Epithelial cell of esophagus (primary cell): ENCODE measurements around the gene MOCS1.

Source experiments
- DNase-seq: peaks from one replicate; pipeline ENCODE4 v3.0.0; 2010; ENCODE audit warnings: low read depth
- H3K4me3 ChIP-seq: 2 replicates; pipeline ENCODE4 v1.5.1; 2011; ENCODE audit warnings: mild to moderate bottlenecking, low read length, control low read depth
- TF ChIP-seq, protein P1 (sequence below): IDR thresholded peaks from 2 replicates; pipeline ENCODE4 v1.5.1; 2011; ENCODE audit warnings: low read depth, mild to moderate bottlenecking, low read length, control low read depth, inconsistent platforms; ENCODE audit not compliant: insufficient read depth; ENCODE audit errors: missing control alignments

MOCS1 gene

DNA sequence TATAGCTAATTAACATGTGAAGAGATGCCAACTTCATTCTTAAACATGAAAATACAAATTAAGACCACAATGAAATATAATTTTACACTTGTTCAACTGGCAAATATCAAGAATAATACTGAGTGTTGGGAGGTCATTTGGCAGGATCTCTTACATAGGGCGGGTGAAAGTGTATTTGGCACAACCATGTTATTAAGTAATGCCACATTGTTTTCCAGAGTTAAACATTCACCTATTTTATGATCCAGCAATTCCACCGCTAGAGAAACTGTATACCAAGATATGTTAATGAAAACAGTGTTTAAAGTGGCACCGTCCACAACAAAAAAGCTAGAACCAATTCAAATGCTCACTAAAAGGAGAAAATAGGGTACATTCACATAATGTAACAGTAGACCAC, 14.1 kb downstream of the MOCS1 start:
- TF ChIP-seq, protein P1, sequence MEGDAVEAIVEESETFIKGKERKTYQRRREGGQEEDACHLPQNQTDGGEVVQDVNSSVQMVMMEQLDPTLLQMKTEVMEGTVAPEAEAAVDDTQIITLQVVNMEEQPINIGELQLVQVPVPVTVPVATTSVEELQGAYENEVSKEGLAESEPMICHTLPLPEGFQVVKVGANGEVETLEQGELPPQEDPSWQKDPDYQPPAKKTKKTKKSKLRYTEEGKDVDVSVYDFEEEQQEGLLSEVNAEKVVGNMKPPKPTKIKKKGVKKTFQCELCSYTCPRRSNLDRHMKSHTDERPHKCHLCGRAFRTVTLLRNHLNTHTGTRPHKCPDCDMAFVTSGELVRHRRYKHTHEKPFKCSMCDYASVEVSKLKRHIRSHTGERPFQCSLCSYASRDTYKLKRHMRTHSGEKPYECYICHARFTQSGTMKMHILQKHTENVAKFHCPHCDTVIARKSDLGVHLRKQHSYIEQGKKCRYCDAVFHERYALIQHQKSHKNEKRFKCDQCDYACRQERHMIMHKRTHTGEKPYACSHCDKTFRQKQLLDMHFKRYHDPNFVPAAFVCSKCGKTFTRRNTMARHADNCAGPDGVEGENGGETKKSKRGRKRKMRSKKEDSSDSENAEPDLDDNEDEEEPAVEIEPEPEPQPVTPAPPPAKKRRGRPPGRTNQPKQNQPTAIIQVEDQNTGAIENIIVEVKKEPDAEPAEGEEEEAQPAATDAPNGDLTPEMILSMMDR: no peak
- no peak for DNase-seq
- no peak overlapping the region for H3K4me3 ChIP-seq

DNA sequence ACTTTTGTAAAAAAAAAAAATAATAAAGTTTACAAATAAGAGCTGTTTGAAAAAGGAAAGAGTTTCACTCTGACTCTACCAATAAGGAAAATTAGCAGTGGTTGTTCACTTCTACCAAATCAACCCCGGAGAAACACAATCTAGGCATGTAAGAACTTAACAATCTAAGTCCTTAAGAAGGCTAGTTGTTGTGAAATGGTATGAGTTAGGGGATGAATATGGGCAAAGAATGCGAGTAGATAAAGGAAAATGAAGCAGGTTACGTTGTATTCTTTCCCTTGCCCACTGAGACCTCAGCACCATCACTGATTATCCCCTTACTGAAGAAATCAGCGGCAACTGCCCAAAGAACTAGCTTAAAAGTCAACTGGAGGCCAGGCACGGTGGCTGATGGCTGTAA, 15.4 kb downstream of the MOCS1 start:
- DNase-seq: no peak

DNA sequence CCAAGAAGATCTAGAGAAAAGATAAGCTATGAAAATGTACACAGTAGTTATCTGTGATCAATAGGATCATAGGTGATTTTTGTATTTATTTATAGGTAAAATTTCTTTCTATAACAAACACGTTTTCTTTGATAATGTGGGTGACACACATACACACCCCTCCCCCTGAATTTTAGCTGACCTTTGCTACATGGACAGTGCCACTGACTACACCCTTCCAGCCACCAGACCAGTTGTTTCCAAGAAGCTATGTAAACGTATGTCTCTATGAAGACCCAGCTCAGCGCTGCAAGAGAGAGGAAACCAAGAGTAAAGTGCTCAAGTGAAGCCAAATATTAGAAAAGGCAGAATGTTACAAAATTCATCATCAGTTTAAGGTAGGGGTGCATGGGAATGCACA, 16.3 kb downstream of the MOCS1 start:
- H3K4me3 ChIP-seq: no peak overlapping the region
- TF ChIP-seq, protein P1: no peak
- DNase-seq: no peak

More for the DNA sequence above, 15.4 kb downstream of the MOCS1 start:
- TF ChIP-seq, protein P1: no peak
- H3K4me3 ChIP-seq: no peak overlapping the region

DNA sequence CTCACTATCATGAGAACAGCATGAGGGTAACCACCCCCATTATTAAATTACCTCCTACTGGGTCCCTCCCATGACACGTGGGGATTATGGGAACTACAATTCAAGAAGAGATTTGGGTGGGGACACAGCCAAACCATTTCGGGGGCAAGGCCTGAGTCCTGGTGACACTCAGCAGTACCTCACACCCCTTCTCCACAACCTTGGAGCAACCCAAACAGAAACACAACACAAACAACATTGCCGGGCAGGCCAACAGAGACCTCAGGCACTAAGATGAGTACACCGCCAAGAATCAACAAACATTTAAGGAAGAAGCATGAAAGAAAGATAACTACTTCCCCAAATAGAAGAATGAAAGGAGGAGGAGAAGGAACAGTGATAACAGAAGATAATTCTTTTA, 16.9 kb downstream of the MOCS1 start:
- TF ChIP-seq, protein P1: no peak
- DNase-seq: no peak
- no peak overlapping the region for H3K4me3 ChIP-seq

DNA sequence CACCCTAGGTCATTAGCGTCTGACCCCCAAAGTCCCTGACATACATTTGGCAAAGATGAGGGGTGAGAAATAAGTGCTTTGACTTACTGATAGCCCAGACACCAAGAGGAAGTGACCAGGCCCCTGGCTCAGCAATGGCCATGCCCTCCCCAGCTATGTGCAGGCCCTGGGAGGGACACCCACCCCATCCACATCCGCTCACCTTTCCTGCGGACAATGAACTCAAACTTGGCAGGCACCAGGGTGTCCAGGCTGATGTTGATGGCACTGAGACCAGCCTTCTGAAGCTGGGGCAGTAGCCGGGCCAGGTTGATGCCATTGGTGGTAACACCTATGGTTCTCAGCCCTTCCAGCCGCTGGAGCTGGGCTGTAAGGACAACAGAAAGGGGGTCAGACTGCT, 18.4 kb downstream of the MOCS1 start:
- DNase-seq: no peak
- no peak overlapping the region for H3K4me3 ChIP-seq
- TF ChIP-seq, protein P1: no peak

DNA sequence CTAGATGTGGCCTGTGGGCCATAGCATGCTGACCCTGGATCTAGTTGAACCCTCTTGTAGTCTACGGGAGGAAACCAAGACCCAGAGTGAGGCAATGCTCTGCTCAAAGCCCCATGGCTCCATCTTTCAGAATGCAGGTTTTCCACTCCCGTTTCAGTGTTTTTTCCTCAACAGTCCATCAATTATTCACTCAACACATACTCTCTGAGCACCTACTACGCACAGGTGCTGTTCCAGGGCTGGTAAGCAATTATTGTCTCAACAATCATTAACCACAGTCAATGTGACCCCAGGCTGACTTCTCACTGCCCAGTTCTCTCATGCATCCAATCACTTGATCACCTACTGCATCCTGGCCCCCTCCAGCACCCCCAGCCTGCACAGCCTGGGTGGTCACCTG, 20.0 kb downstream of the MOCS1 start:
- DNase-seq: no peak
- TF ChIP-seq, protein P1: no peak
- H3K4me3 ChIP-seq: no peak overlapping the region

DNA sequence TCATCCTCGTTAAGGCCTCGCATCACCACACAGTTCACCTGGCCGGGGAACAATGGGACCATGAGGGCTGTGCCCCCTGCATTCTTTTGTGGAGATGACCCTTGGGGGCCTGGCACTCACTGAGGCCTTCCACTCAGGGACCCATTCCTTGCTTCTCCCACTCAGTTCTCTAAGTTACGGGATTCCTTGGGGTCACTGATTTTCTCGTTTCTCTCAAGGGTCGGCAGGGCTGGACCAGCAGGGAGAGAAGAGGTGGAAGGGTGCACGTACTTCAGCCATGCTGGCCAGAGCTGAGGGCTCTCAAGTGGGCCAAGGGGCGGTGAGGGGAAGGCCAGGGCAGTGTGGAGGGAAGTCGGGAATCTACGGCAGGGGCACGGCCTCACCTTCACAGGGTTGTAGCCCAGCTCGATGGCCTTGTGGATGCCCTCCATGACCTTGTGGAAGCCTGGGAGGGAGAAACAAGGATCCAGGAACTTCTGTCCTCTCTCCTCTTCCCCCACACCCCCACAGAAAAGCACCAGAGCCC, 20.8 kb downstream of the MOCS1 start:
- TF ChIP-seq, protein P1: no peak
- no peak for DNase-seq

More for the DNA sequence above, 20.8 kb downstream of the MOCS1 start:
- no peak overlapping the region for H3K4me3 ChIP-seq
